ENCODE measurements around the gene MED29. TPM values are rescaled to one million over a fixed set of nuclear protein-coding genes. Genes with fewer than 3 reads are reported as not detected.

MED29 gene
- total RNA-seq, 1 donor from 2014 or later: 28.2 TPM

- H3K36me3 Mint-ChIP-seq: peaks cover 23% of the 10 kb centered on the region
- TF ChIP-seq EZH2 (IDR thresholded peaks at IDR 0.05): no peak
- no peak for TF ChIP-seq EZH2phosphoT487 (IDR thresholded peaks at IDR 0.05)
- TF ChIP-seq CTCF (IDR thresholded peaks at IDR 0.05): no peak
- H3K4me3 ChIP-seq: no peak overlapping the region
- no peak overlapping the region for H3K9ac ChIP-seq
- no peak overlapping the region for H3K27ac ChIP-seq
- peaks cover 16% of the 10 kb centered on the region for H3K4me1 Mint-ChIP-seq
- H3K79me2 ChIP-seq (ENCODE audit: low read depth): peaks cover 32% of the 10 kb centered on the region
- H3K27ac Mint-ChIP-seq: no peak overlapping the region
- H3F3A ChIP-seq (ENCODE audit: low read depth): peaks cover 38% of the 10 kb centered on the region
- no peak for DNase-seq (ENCODE audit: low spot score)
- H2AFZ ChIP-seq (replicated peaks): no peak overlapping the region
- peaks cover 20% of the 10 kb centered on the region for H4K20me1 ChIP-seq (ENCODE audit: low read depth)
- H3K9me3 ChIP-seq (ENCODE audit: low read depth): no peaks in the 10 kb centered on the region
- H3K27me3 Mint-ChIP-seq (ENCODE audit: insufficient read depth, low read depth): peaks cover 8% of the 10 kb centered on the region
- no peaks in the 10 kb centered on the region for H3K27me3 ChIP-seq
- no peak overlapping the region for H3K4me2 ChIP-seq
- H3K4me3 Mint-ChIP-seq: peak overlapping the region; percentile 67
- no peaks in the 10 kb centered on the region for H3K9me3 Mint-ChIP-seq
- H3K4me1 ChIP-seq: peaks cover 5% of the 10 kb centered on the region
- H3K36me3 ChIP-seq: no peaks in the 10 kb centered on the region
Observed at GRCh38 chr19:39388657-39389056, 2.5 kb upstream of the MED29 start.

- Histone ChIP-seq H3F3A (ENCODE audit: low read depth) (peaks cover 38% of the 10 kb centered on the region), H3K4me3 (peak overlapping the region; percentile 98), H3K9ac (peak overlapping the region; percentile 72), H3K79me2 (ENCODE audit: low read depth) (peaks cover 32% of the 10 kb centered on the region), H2AFZ (replicated peaks) (no peak overlapping the region), H3K9me3 (ENCODE audit: low read depth) (no peaks in the 10 kb centered on the region), H3K4me1 (peaks cover 5% of the 10 kb centered on the region), H4K20me1 (ENCODE audit: low read depth) (peaks cover 18% of the 10 kb centered on the region), H3K36me3 (no peaks in the 10 kb centered on the region), H3K4me2 (peak overlapping the region; percentile 82), H3K27me3 (no peaks in the 10 kb centered on the region), H3K27ac (no peak overlapping the region)
- peaks cover 16% of the 10 kb centered on the region for H3K4me1 Mint-ChIP-seq
- H3K9me3 Mint-ChIP-seq: no peaks in the 10 kb centered on the region
- TF ChIP-seq EZH2phosphoT487 (IDR thresholded peaks at IDR 0.05): no peak
- no peak for TF ChIP-seq EZH2 (IDR thresholded peaks at IDR 0.05)
- no peak for TF ChIP-seq CTCF (IDR thresholded peaks at IDR 0.05)
- peak overlapping the region; percentile 99 for H3K27ac Mint-ChIP-seq
- peak overlapping the region; percentile 99 for H3K4me3 Mint-ChIP-seq
- DNase-seq (ENCODE audit: low spot score): no peak
- peaks cover 8% of the 10 kb centered on the region for H3K27me3 Mint-ChIP-seq (ENCODE audit: insufficient read depth, low read depth)
- peaks cover 27% of the 10 kb centered on the region for H3K36me3 Mint-ChIP-seq
Observed at GRCh38 chr19:39389631-39390414, 1.4 kb upstream of the MED29 start.

- Histone ChIP-seq H3K27me3 (no peaks in the 10 kb centered on the region), H3K9ac (peak overlapping the region; percentile 72), H3K79me2 (ENCODE audit: low read depth) (peaks cover 32% of the 10 kb centered on the region), H3K4me3 (peak overlapping the region; percentile 98), H3K36me3 (no peaks in the 10 kb centered on the region), H3K27ac (no peak overlapping the region), H4K20me1 (ENCODE audit: low read depth) (peaks cover 14% of the 10 kb centered on the region), H3K9me3 (ENCODE audit: low read depth) (no peaks in the 10 kb centered on the region), H3K4me1 (peaks cover 5% of the 10 kb centered on the region), H3K4me2 (peak overlapping the region; percentile 82), H3F3A (ENCODE audit: low read depth) (peaks cover 32% of the 10 kb centered on the region), H2AFZ (replicated peaks) (peak overlapping the region; percentile 70)
- peak overlapping the region; percentile 99 for H3K4me3 Mint-ChIP-seq
- H3K27ac Mint-ChIP-seq: peak overlapping the region; percentile 99
- TF ChIP-seq CTCF (IDR thresholded peaks at IDR 0.05) (no peak), EZH2 (IDR thresholded peaks at IDR 0.05) (no peak), EZH2phosphoT487 (IDR thresholded peaks at IDR 0.05) (no peak)
- no peaks in the 10 kb centered on the region for H3K9me3 Mint-ChIP-seq
- DNase-seq (ENCODE audit: low spot score): no peak
- H3K4me1 Mint-ChIP-seq: peaks cover 16% of the 10 kb centered on the region
- peaks cover 8% of the 10 kb centered on the region for H3K27me3 Mint-ChIP-seq (ENCODE audit: insufficient read depth, low read depth)
- H3K36me3 Mint-ChIP-seq: peaks cover 30% of the 10 kb centered on the region
Observed at GRCh38 chr19:39390451-39390750, 777 bp upstream of the MED29 start.
